ENCODE data around the gene KLK1. TPM values are rescaled to one million over a fixed set of nuclear protein-coding genes. Genes with fewer than 3 reads are reported as not detected.

KLK1 gene
- total RNA-seq, 2 experiments from 2014 or later: 0.65 to 0.83 TPM

GRCh38 chr19:50780753-50781435 is 42.7 kb downstream of the KLK1 start:
- TF ChIP-seq CTCF (IDR thresholded peaks at IDR 0.05): no peak
- DNase-seq (no peak), ATAC-seq (no peak)
- Mint-ChIP-seq H3K27me3 (peaks cover 44% of the 10 kb centered on the region), H3K4me1 (ENCODE audit: low read depth) (no peaks in the 10 kb centered on the region), H3K9me3 (no peaks in the 10 kb centered on the region), H3K4me3 (no peak overlapping the region), H3K36me3 (ENCODE audit: low read depth) (no peaks in the 10 kb centered on the region), H3K27ac (no peak overlapping the region)
- CTCF ChIA-PET: interaction anchor here (0.6 to 2.0 kb wide), 4 partner anchors 46 to 141 kb away, joined by 4 to 6 read pairs (median 4); no protein-coding TSS in a partner anchor
- intact Hi-C loops (cut with micrococcal nuclease): loop anchor here (5.0 to 10.0 kb wide), 4 partner anchors 59 to 246 kb away; partner anchors contain the start of gene CLEC11A
- POLR2A ChIA-PET: interaction anchor here (0.6 to 2.2 kb wide), 5 partner anchors 10 to 62 kb away, joined by 3 to 5 read pairs (median 3); partner anchors contain the start of gene ACP4

- no peaks in the 10 kb centered on the region for H3K36me3 Mint-ChIP-seq (ENCODE audit: low read depth)
- no peaks in the 10 kb centered on the region for H3K4me1 Mint-ChIP-seq (ENCODE audit: low read depth)
- H3K27ac Mint-ChIP-seq: no peak overlapping the region
- no peaks in the 10 kb centered on the region for H3K9me3 Mint-ChIP-seq
- POLR2A ChIA-PET: interaction anchor here (1.2 to 2.2 kb wide), 3 partner anchors 13 to 55 kb away, joined by 3 to 5 read pairs (median 3); no protein-coding TSS in a partner anchor
- intact Hi-C loops (cut with micrococcal nuclease): loop anchor here (5.0 to 10.0 kb wide), 4 partner anchors 57 to 245 kb away; partner anchors contain the start of gene CLEC11A
- H3K27me3 Mint-ChIP-seq: peaks cover 49% of the 10 kb centered on the region
- peak; percentile 73 for ATAC-seq
- DNase-seq: no peak
- no peak overlapping the region for H3K4me3 Mint-ChIP-seq
- CTCF ChIA-PET: interaction anchor here (0.8 to 2.2 kb wide), 6 partner anchors 55 to 242 kb away, joined by 3 to 7 read pairs (median 6); no protein-coding TSS in a partner anchor
- no peak for TF ChIP-seq CTCF (IDR thresholded peaks at IDR 0.05)
Measured at GRCh38 chr19:50779504-50780457, 43.8 kb downstream of the KLK1 start.

- Mint-ChIP-seq H3K36me3 (ENCODE audit: low read depth) (no peaks in the 10 kb centered on the region), H3K4me1 (ENCODE audit: low read depth) (no peaks in the 10 kb centered on the region), H3K4me3 (no peak overlapping the region), H3K27me3 (peaks cover 52% of the 10 kb centered on the region), H3K27ac (no peak overlapping the region), H3K9me3 (no peaks in the 10 kb centered on the region)
- TF ChIP-seq CTCF (IDR thresholded peaks at IDR 0.05): no peak
- ChIA-PET CTCF (interaction anchor here (0.7 to 2.2 kb wide), 4 partner anchors 73 to 143 kb away, joined by 3 to 7 read pairs (median 5); no protein-coding TSS in a partner anchor), POLR2A (interaction anchor here (1.2 to 2.2 kb wide), 3 partner anchors 14 to 54 kb away, joined by 3 to 5 read pairs (median 3); no protein-coding TSS in a partner anchor)
- DNase-seq (no peak), ATAC-seq (no peak)
- intact Hi-C loops (cut with micrococcal nuclease): no loop called here
Measured at GRCh38 chr19:50778906-50779430, 44.6 kb downstream of the KLK1 start.

GRCh38 chr19:50777830-50778303 is 45.7 kb downstream of the KLK1 start:
- peaks cover 54% of the 10 kb centered on the region for H3K27me3 Mint-ChIP-seq
- TF ChIP-seq CTCF (IDR thresholded peaks at IDR 0.05): no peak
- intact Hi-C loops (cut with micrococcal nuclease): no loop called here
- no peak for ATAC-seq
- H3K9me3 Mint-ChIP-seq: no peaks in the 10 kb centered on the region
- no peak for DNase-seq
- no peaks in the 10 kb centered on the region for H3K4me1 Mint-ChIP-seq (ENCODE audit: low read depth)
- ChIA-PET POLR2A (interaction anchor here (0.7 to 1.1 kb wide), 3 partner anchors 17 to 522 kb away, joined by 3 to 5 read pairs (median 3); no protein-coding TSS in a partner anchor), CTCF (interaction anchor here (1.0 to 1.7 kb wide), 4 partner anchors 108 to 241 kb away, joined by 3 to 5 read pairs (median 4); no protein-coding TSS in a partner anchor)
- H3K4me3 Mint-ChIP-seq: no peak overlapping the region
- no peaks in the 10 kb centered on the region for H3K36me3 Mint-ChIP-seq (ENCODE audit: low read depth)
- H3K27ac Mint-ChIP-seq: no peak overlapping the region
